GM12878 (cell line): ENCODE results near the gene HSPA1A. TPM values are rescaled to one million over a fixed set of nuclear protein-coding genes. Genes with fewer than 3 reads are reported as not detected.

Source experiments
- ETV6 ChIP-seq, 2 experiments: fragments of 450-650 bp in 1 of 2; IDR thresholded peaks in 1 of 2; conservative IDR thresholded peaks in 1 of 2; 2 replicates each; pipeline ENCODE4 v1.6.1; 2014; ENCODE audit warnings: antibody characterized with exemption in 1 of 2, borderline replicate concordance in 1 of 2, low read depth in 1 of 2, mild to moderate bottlenecking in 1 of 2, moderate library complexity in 1 of 2
- FOS ChIP-seq: IDR thresholded peaks from 3 replicates; pipeline ENCODE4 v1.6.1; 2011; ENCODE audit warnings: borderline replicate concordance; ENCODE audit not compliant: insufficient read length; ENCODE audit errors: extremely low read depth
- FOXM1 ChIP-seq: IDR thresholded peaks from 2 replicates; pipeline ENCODE4 v1.6.1; 2012; ENCODE audit warnings: low read depth, mild to moderate bottlenecking, inconsistent platforms, low read length, moderate library complexity
- GABPA ChIP-seq: IDR thresholded peaks from 2 replicates; pipeline ENCODE4 v1.6.1; 2014; ENCODE audit warnings: antibody characterized with exemption, low read depth, mild to moderate bottlenecking, inconsistent platforms
- HDGF ChIP-seq: fragments of 450-650 bp; IDR thresholded peaks from 2 replicates; pipeline ENCODE4 v1.6.1; 2016; ENCODE audit warnings: antibody characterized with exemption
- IRF3 ChIP-seq: fragments of 450-650 bp; IDR thresholded peaks from 2 replicates; pipeline ENCODE4 v1.6.1; 2014; ENCODE audit warnings: mild to moderate bottlenecking
- MYC ChIP-seq: IDR thresholded peaks from 2 replicates; pipeline ENCODE4 v1.6.1; 2011; ENCODE audit warnings: mild to moderate bottlenecking, low read length, moderate library complexity, inconsistent platforms; ENCODE audit not compliant: insufficient read depth, insufficient replicate concordance, insufficient read length, severe bottlenecking
- PBX3 ChIP-seq: IDR thresholded peaks from 2 replicates; pipeline ENCODE4 v1.6.1; 2011; ENCODE audit warnings: mild to moderate bottlenecking, low read depth, low read length, moderate library complexity; ENCODE audit not compliant: insufficient replicate concordance
- RBBP5 ChIP-seq: fragments of 200-600 bp; sonication (generic); conservative IDR thresholded peaks from 2 replicates; pipeline ENCODE4 v1.6.1; 2016
- RFX5 ChIP-seq: IDR thresholded peaks from 2 replicates; pipeline ENCODE4 v1.6.1; 2011; ENCODE audit warnings: low read depth, low read length, improper control_type of control experiment
- SIN3A ChIP-seq: IDR thresholded peaks from 2 replicates; pipeline ENCODE4 v1.6.1; 2012; ENCODE audit warnings: low read depth, low read length, improper control_type of control experiment
- SMC3 ChIP-seq: IDR thresholded peaks from 2 replicates; pipeline ENCODE4 v1.6.1; 2011; ENCODE audit warnings: low read length, improper control_type of control experiment, borderline replicate concordance
- SUPT20H ChIP-seq: IDR thresholded peaks from 2 replicates; pipeline ENCODE4 v1.6.1; 2011; ENCODE audit warnings: low read depth, mild to moderate bottlenecking, low read length, moderate library complexity, borderline replicate concordance; ENCODE audit not compliant: control insufficient read depth
- YBX1 ChIP-seq: fragments of 450-650 bp; IDR thresholded peaks from 2 replicates; pipeline ENCODE4 v1.6.1; 2016; ENCODE audit warnings: antibody characterized with exemption
- ZNF24 ChIP-seq: fragments of 450-650 bp; IDR thresholded peaks from 2 replicates; pipeline ENCODE4 v1.6.1; 2017; ENCODE audit warnings: antibody characterized with exemption, mild to moderate bottlenecking
- ZNF384 ChIP-seq: IDR thresholded peaks from 2 replicates; pipeline ENCODE4 v1.6.1; 2012; ENCODE audit warnings: low read depth, mild to moderate bottlenecking, low read length, improper control_type of control experiment, borderline replicate concordance
- ZZZ3 ChIP-seq: IDR thresholded peaks from 2 replicates; pipeline ENCODE4 v1.6.1; 2011; ENCODE audit warnings: low read depth; ENCODE audit not compliant: control insufficient read depth, insufficient read length
- polyA plus RNA-seq, 11 experiments: library from polyadenylated mRNA; depleted of rRNA in 4 of 11; unstranded in 6 of 11; stranded (reverse) in 5 of 11; fragments of >200 nt; fragmentation: Nextera tagmentation in 4 of 11; fragmentation: Illumina TruSeq in 1 of 11; extraction: Ambion mirVana in 4 of 11; extraction: Trizol in 1 of 11; gene quantifications; 1 replicate in 1 of 11; 2 replicates in 10 of 11; pipeline versions ENCODE4 v1.2.1 to v1.2.3, GENCODE V29; 2011 to 2016; ENCODE audit warnings: inconsistent platforms in 2 of 11, missing spikeins in 2 of 11, low read depth in 1 of 11
- total RNA-seq, 4 experiments: library from RNA; depleted of rRNA in 3 of 4; stranded (reverse); fragments of >200 nt in 3 of 4; fragmentation: Illumina TruSeq in 1 of 4; extraction: Trizol in 1 of 4; gene quantifications; 2 replicates each; pipeline versions ENCODE4 v1.2.1 to v1.2.3, GENCODE V29; 2013 to 2021
- TF ChIP-seq, protein P1 (sequence below): fragments of 450-650 bp; conservative IDR thresholded peaks from 2 replicates; pipeline ENCODE4 v1.6.1; 2017; ENCODE audit warnings: mild to moderate bottlenecking, moderate library complexity
- TF ChIP-seq, protein P2 (sequence below): IDR thresholded peaks from 2 replicates; pipeline ENCODE4 v1.6.1; 2012; ENCODE audit warnings: low read depth, low read length, improper control_type of control experiment
- TF ChIP-seq, protein P3 (sequence below): fragments of 150-350 bp; IDR thresholded peaks from 2 replicates; pipeline ENCODE4 v1.6.1; 2016; ENCODE audit warnings: low read depth, low read length

Gene HSPA1A
- total and polyA plus RNA-seq, 10 of the 15 experiments (the other 5 are each of a cell fraction or from before 2014, with no cell fraction given), result 0.29 to 51.8 (median 17.5) TPM

- TF ChIP-seq, protein P1, sequence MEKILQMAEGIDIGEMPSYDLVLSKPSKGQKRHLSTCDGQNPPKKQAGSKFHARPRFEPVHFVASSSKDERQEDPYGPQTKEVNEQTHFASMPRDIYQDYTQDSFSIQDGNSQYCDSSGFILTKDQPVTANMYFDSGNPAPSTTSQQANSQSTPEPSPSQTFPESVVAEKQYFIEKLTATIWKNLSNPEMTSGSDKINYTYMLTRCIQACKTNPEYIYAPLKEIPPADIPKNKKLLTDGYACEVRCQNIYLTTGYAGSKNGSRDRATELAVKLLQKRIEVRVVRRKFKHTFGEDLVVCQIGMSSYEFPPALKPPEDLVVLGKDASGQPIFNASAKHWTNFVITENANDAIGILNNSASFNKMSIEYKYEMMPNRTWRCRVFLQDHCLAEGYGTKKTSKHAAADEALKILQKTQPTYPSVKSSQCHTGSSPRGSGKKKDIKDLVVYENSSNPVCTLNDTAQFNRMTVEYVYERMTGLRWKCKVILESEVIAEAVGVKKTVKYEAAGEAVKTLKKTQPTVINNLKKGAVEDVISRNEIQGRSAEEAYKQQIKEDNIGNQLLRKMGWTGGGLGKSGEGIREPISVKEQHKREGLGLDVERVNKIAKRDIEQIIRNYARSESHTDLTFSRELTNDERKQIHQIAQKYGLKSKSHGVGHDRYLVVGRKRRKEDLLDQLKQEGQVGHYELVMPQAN, result peak; percentile 96
- TF ChIP-seq FOXM1 (no peak; the same call in 1 of the 2 replicates), ZNF384 (no peak), GABPA (no peak), MYC (no peak), PBX3 (no peak), RBBP5 (no peak), ZNF24 (no peak), ETV6 (conservative IDR thresholded peaks at IDR 0.05 in 1 of 2, IDR thresholded peaks at IDR 0.05 in 1 of 2; ENCODE audit: borderline replicate concordance in 1 of 2, low read depth in 1 of 2) (peak in 1 of 2 experiments; percentile 13; a peak in 1 of 4 replicates), HDGF (peak; percentile 88; the same call in 1 of the 2 replicates), SMC3 (0 out of 2 replicates have a peak, but pooled peaks have one; percentile 2), YBX1 (no peak), RFX5 (no peak), IRF3 (no peak), SUPT20H (no peak), ZZZ3 (no peak), FOS (no peak), SIN3A (peak; percentile 51; the same call in 1 of the 2 replicates)
- TF ChIP-seq, protein P2, sequence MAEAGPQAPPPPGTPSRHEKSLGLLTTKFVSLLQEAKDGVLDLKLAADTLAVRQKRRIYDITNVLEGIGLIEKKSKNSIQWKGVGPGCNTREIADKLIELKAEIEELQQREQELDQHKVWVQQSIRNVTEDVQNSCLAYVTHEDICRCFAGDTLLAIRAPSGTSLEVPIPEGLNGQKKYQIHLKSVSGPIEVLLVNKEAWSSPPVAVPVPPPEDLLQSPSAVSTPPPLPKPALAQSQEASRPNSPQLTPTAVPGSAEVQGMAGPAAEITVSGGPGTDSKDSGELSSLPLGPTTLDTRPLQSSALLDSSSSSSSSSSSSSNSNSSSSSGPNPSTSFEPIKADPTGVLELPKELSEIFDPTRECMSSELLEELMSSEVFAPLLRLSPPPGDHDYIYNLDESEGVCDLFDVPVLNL, result peak; percentile 47; the same call in 1 of the 2 replicates
- TF ChIP-seq, protein P3, sequence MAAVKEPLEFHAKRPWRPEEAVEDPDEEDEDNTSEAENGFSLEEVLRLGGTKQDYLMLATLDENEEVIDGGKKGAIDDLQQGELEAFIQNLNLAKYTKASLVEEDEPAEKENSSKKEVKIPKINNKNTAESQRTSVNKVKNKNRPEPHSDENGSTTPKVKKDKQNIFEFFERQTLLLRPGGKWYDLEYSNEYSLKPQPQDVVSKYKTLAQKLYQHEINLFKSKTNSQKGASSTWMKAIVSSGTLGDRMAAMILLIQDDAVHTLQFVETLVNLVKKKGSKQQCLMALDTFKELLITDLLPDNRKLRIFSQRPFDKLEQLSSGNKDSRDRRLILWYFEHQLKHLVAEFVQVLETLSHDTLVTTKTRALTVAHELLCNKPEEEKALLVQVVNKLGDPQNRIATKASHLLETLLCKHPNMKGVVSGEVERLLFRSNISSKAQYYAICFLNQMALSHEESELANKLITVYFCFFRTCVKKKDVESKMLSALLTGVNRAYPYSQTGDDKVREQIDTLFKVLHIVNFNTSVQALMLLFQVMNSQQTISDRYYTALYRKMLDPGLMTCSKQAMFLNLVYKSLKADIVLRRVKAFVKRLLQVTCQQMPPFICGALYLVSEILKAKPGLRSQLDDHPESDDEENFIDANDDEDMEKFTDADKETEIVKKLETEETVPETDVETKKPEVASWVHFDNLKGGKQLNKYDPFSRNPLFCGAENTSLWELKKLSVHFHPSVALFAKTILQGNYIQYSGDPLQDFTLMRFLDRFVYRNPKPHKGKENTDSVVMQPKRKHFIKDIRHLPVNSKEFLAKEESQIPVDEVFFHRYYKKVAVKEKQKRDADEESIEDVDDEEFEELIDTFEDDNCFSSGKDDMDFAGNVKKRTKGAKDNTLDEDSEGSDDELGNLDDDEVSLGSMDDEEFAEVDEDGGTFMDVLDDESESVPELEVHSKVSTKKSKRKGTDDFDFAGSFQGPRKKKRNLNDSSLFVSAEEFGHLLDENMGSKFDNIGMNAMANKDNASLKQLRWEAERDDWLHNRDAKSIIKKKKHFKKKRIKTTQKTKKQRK, result no peak
Measured at GRCh38 chr6:31834367-31835250, 19.3 kb downstream of the HSPA1A start (continued).
